Stimulated activated CD8-positive, alpha-beta memory T cell treated with anti-CD3 and anti-CD28 coated beads, Interleukin-15, amount 100 ng/mL, for 4 hours (primary cell): ENCODE results near the gene RABAC1.
"Not testable (repeated sequence)": the region's sequence is repeated elsewhere in the genome, so short reads cannot be mapped to it uniquely, and the experiment has no call there.

Source experiments
- DNase-seq, 2 donors: peaks; one replicate each; pipeline ENCODE4 v3.0.0-alpha.2; 2020; ENCODE audit warnings: low read depth in 2 of 2

The RABAC1 gene

DNA sequence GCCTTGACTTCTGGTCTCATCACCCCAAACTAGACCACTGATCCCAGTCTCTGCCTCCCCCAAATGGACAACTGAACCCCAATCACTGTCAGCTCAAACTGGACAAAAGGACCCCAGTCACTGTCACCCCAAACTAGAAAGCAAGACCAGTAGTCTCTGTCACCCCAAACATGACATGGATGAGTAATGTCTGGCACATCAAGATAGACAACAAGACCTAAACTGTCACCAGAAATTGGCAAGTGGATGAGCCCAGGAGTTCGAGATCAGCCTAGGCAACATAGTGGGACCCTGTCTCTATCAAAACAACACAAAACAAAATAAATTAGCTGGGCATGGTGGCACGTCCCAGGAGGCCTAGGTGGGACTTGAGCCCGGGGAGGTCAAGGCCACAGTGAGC lies 12.0 kb downstream of the RABAC1 start:
- no peak for DNase-seq

DNA sequence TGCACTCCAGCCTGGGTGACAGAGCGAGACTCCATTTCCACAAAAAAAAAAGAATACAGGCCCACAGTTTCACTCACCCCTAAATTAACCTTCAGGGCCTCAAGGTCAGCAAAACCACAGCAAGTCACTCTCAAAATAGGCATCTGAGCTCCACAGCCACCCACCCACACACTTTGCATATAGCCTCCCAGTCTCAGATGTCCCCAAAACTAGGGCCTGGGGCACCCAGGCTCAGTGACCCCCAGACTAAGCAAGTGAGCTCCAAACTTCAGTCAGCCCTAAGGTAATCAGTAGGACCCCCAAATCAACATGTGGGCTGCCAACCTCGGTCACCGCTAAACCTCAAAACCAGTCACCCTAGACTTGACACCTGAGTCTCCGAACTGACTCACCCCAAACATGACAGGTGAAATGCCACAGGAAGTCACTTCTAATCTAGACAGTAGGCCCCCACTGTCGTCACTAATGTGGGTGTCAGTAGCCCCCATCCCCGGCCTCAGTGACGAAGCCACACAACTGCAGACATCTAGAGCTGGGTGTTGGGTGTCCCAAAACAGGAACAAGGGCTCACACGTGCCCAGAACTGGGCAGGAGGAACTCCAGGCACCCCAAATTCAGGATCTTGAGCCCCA lies 13.9 kb downstream of the RABAC1 start:
- DNase-seq, result peak; percentile 79 to 89

DNA sequence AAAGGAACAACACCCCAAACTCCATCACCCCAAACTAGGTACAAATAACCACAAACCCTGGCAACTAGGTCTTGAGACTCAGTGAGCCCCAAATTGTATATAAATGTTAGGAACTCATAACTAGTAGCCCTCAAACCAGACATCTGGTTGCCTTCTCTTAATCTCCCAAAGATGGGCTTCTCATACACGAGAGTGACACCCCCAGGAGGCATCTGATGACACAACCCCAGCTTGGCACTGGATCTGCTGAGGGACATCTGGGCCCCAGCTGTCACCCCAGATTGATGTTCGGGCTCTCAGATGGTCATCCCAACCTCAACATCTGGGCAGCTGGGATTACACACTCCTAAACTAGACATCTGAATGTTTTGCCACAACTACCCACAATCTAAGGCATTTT lies 14.8 kb downstream of the RABAC1 start:
- no peak for DNase-seq

DNA sequence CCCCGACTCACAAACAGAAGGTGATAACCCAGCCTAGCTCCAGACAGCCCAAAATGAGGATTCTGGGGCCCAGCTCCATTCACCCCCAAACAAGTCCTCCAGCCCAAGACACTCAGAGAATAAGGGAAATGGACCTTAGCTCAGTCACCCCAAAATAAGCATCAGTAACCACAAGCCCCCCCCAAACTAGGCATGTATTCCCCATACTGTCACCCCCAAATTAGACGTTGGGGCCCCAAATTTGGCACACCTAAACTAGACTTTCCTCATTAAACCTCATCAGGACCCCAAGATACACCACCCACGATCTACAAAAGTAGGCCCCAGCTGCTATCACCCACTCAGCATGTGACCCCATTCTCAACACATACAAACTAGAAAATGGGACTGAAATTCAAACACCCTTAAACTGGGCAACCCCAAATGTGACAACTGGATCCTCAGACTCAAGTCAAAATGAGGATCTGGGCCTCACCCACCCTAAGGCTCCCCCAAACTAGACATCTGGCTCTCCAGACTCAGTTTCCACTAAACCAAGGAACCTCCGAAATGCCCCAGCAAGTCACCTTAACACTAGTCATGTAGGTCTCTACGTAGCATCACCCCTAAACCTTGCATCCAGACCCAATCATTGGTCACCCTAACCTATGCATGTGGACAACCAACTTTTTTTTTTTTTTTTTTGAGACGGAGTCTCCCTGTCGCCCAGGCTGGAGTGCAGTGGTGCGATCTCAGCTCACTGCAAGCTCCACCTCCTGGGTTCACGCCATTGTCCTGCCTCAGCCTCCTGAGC lies 17.5 kb downstream of the RABAC1 start:
- DNase-seq, result no peak

DNA sequence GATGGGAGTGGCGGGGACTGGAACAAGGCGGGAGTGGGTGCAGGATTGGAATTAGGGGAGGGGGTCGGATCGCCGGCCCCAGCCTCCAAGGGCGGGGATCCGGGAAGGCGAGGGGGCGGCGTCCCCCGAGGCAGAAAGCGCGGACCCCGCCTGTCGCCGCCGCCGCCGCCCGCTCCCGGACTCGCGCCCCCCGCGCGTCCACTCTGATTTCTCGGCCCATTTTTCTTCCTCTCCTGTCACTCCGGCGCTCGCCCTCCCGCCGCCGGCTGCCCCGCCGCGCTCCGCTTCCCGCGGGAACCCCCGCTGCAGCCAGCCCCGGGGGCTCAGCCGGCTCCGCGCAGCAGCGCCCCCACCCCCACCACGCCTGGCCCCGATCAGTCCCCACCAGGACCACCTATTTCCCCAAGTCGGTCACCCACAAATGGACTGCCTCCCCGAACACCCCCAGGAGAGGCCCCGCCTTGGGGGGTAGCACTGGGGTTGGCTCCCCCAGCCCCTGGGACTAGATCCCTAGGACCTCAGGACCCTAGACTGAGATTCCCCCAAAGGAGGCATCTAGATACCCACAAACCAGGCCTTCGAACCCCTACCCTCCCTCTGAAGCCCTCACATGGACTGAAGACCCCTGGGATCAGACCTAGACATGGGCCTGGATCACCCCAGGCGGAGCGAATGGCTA lies 18.3 kb downstream of the RABAC1 start:
- no peak for DNase-seq

DNA sequence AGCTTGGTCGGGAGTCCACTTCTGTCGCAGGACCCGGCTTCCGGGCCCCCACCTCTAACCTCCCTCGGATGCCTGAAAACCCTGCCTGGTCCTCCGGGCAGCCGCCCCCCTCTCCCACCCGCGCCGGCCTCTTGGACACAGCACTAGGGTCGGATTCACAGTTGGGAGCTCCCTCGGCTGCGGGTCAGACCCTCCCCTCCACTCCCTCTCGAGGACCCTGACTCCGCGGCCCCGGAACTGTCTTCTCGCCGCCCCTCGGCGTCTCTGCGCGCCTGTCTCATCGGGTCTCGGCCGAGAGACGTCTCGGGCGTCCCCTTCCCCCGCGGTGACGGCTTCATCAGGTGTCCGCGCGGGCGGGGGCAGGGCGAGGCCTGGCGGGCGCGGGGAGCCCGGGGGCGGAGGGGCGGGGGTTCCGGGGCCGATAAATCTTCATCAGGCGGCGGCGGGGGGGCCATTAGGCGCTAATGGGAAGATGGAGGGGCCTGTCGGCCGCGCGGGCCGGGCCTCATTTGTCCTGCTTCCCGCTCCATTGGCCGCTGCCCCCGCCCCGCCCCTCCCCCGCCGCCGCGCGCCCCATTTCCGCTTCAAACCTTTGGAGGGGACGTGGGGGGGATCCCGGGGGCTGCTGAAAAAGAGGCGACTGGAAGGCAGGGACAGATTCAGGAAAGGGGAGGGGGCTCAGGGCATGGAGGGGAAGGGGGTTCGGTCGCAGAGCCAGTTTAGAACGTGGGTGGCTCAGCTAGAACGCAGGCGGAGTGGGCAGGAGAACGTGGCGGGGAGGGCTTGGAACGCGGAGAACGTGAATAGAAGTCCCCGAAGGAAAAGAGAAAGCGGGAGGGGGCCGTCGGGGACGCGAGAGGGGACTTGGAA lies 19.0 kb downstream of the RABAC1 start:
- DNase-seq, result peak in 1 of 2 donors; percentile 35

DNA sequence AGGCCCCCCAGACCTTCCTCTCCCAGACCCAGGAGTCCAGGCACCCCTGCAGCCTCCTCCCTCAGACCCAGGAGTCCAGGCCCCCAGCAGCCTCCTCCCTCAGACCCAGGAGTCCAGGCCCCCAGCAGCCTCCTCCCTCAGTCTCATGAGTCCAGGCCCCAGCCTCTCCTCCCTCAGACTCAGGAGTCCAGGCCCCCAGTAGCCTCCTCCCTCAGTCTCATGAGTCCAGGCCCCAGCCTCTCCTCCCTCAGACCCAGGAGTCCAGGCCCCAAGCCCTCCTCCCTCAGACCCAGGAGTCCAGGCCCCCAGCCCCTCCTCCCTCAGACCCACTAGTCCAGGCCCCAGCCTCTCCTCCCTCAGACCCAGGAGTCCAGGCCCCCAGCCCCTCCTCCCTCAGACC lies 19.9 kb downstream of the RABAC1 start:
- DNase-seq, result not testable (repeated sequence)

DNA sequence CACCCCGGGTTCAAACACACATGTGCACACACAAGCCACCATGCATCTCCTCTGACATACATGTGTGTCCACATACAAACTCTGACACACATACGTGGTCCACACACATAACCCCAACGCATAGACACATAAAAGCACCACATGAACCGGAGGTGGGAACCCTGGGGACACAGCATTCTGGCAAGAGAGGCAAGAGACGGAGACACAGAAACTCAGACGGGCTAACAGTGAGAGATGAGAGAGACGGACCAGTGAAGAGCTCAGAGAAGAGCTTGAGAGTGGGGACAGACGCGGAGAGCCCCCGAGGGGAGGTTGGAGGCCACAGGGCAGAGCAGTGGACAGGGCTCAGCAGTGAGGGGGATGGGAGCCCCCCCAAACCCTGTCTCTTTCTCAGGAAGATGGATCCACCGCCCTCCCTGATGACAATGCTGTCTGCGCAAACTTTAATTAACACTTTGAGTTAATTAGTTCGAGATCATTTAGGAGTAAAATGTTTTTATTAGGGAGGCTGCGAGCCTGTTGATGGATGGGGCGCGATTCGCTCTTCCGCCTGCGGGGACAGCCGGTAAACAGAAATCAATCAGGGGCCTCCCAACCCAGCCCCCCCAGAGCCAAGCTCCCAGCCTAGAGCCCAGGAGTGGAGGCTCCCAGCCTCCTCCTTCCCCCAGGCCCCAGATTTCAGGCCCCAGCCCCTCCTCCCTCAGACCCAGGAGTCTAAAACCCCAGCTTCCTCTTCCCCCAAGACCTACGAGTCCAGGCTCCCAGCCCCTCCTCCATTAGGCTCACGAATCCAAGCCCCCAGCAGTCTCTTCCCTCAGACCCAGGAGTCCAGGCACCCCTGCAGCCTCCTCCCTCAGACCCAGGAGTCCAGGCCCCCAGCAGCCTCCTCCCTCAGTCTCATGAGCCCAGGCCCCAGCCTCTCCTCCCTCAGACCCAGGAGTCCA lies 21.3 kb downstream of the RABAC1 start:
- DNase-seq, result no peak

DNA sequence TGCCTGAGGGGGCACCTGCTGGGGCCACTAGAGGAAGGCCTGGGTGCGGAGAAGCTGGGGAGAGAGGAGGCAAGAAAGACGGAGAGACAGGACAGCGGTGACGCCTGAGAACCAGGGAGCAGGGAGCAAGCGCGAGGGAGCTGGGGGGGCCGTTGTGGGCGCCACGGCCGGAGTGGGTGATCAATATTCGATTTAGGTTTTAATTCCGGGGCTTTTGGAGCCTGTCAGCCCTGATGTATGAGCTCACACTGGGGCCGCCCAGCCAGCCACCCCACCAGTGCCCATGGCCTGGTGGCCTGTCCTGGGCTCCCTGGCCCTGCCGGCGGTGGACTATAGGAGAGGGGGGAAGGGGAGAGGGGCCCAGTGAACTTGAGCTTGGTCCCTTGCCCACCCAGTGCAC lies 22.2 kb downstream of the RABAC1 start:
- no peak for DNase-seq

DNA sequence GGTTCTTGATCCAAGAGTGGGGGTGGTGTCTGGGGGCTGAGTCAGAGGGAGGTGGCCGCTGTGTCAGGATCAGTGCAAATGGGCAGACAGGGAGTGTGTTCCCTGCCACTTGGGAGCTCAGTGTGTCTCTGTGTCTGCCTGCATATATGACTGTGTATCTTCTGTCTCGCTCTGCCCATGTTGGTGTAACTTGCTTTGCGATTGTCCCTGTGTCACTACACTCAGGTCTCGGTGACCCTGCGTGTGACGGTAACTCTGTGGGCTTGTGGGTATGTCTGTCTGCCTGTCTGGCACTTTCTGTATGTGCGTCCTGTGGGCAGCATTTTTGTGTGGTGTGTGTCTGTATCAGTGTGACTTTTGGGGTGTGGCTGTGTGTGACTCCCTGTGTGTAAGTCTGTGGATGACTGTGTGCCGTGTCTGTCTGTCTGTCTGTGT lies 22.7 kb downstream of the RABAC1 start:
- DNase-seq, result no peak

DNA sequence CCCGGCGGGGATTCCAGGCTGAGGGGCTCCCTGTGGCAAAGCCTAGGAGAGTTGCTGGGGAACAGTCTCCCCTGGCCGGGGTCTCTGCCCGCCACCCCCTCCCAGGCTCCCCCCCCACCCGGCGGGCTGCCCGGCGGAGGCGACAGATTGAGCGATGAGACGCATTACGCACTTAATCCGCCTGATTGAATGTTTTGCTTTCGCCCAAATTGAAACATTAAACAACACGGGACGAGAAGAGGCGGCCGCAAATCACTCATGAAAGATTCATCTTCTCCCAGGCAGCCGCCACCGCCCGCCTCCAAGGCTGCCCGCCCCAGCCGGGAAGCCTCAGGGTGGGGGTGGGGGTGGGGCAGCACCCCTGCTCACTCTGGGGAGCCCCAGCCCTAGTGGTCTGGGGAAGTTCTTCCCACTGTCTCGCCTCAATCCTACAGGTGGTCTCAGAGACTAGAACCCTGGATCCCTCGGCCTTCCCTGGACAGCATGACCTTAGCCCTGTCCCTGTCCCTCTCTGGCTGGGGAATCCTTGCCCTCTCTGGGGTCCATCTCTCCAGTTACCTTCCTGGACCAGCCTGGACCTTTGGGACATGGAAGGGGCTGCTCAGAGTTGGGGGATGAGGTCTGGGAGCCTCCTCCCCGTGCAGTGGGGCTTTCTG lies 23.2 kb downstream of the RABAC1 start:
- DNase-seq, result no peak

DNA sequence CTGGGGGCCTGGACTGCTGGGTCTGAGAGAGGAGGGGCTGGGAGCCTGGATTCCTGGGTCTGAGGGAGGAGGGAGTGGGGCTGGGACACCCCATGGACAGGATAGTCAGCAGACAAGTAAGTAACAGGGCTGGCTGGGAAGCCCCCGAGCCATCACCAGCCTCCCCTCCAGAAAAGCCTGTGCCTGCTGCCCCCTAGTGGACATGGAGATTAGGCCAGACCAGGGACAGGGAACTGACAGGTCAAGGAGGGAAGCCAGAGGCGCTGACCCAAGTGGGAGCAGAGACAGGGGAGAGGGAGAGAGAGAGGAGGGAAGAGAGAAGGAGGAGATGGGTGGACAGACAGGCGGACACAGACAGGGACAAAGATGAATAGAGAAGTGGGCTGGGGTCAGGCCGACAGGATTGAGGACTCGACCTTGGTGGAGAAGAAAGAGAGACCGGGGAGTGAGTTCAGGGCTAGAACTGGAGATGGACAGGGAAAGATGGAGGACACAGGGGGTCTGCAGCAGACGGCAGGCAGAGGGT lies 24.2 kb downstream of the RABAC1 start:
- peak in 1 of 2 donors; percentile 56 for DNase-seq

DNA sequence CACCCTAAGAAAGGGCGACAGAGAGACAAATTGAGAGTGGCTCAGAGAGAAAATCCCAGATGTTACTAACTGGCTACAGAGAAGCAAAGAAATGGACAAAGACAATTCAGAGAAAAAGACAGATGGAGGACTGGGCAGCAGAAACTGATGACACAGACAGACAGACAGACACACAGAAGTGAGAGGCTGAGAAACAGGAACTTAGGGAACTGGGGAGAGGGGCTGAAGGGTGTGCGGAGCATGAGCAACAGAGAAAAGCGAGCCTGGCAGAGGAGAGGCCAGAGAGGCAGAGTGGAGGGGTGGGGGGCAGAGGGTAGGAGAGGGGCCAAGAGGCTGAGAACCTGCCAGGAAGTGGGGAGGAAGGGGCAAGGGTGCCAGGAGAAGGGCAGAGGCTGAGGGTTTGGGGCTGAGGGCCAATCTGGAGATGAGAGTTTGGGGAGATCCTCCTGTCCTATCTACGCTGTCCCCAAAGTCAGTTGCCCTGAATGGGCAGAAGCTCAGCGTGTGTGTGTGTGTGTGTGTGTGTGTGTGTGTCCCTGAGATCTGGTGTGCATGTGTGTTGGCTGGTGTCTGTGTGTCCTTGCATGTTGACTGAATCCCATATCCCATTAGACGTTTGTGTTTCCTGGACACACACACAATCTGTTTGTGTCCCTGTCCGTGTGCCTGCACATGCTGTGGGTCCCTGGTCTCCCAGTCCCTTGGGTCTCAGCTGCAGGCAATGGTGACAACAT lies 25.3 kb downstream of the RABAC1 start:
- no peak for DNase-seq

DNA sequence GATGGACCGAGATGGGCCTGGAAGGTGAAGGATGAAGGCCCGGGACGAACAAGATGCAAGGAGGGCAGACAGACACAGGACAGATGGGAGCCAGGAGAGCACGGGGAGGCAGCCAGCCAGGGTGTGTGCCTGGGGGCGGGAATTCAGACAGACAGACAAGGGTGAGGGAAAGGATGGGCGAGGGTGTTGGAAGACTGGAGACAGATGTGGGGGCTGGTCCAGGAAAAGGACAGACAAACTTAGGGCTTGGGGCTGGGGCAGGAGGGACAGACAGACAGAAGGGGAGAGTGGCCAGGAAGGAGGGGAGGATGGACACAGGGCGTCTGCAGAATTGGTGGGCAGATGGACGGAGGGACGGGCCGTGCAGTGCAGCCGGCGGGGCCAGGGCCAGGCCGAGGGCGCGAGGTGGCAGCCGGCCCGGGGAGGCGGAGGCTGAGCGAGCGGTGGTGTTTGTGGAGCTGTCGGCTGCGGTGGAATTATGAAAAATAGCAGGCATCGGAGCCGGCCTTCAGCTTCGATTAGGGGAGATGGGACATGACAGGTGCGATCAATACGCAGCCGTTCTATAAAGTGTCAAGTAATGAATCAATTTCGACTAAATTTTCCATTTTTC lies 26.3 kb downstream of the RABAC1 start:
- DNase-seq, result no peak

DNA sequence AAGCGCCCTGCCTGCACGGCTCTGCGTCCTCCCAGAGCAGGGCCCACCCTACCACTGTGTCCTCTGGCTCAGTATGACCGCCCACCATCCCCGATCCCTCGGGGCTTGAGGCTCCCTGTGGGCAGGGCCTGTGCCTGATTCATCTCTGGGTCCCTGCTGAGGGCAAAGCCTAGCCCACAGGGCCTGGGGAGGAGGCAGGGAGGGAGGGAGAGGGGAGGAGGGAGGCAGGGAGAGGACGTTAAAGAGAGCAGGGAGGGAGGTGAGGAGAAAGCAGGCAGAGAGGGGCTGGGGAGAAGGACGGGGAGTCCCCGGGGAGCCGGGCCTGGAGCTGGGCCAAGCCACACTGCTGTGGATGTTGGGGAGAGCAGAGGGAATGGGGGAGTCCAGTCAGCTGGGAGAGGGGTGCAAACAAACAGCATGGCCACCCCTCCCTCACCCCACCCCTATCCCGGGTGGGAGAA lies 26.8 kb downstream of the RABAC1 start:
- no peak for DNase-seq

DNA sequence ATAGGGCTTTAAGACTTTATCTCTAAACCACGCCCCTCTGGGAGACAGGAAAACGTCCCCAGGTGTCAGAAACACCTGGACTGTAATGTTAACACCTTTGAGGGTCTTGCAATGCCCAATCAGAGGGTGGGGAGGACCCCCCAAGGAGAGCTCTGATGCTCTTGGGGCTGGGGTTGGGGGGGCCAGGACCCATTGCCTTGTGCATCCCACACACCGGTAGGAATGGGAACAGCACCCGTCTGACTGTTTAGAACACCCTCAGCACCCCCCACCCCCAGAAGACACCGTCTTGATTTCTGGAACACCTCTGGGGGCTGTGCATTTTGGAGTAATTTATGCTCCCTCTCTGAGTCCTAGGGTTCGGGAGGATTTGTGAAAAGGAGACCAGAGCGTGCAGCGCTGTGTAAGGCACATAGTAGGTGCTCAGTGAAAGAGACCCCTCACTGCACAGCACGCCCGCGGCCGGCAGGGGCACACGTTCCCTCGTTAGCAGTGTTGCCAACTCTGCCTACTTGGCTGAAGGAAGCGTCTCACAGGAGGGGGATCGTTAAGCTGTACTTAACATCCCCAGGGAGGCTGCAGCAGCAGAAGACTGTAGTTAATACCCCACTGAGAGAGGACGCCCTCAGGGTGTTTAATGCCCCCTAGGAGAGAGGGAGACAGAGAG lies 28.1 kb downstream of the RABAC1 start:
- DNase-seq, result no peak

DNA sequence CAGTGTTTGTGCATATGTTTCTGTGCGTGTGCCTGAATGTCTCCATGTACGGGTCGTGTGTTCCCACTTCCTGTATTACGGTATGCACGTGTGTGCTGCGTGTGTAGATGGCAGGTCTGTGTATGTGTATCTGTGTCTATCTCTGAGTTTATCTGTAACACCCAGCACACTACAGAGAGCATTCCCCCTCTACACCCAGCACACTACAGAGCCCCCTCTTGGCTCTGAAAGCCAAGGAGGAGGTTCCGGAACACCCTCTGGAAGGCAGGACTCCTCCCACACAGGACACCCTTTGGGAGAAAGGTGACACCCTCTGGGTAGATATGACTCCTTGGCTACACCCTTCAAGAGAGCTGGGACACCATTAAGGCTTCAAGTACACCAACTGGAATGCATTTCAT lies 28.8 kb downstream of the RABAC1 start:
- no peak for DNase-seq

DNA sequence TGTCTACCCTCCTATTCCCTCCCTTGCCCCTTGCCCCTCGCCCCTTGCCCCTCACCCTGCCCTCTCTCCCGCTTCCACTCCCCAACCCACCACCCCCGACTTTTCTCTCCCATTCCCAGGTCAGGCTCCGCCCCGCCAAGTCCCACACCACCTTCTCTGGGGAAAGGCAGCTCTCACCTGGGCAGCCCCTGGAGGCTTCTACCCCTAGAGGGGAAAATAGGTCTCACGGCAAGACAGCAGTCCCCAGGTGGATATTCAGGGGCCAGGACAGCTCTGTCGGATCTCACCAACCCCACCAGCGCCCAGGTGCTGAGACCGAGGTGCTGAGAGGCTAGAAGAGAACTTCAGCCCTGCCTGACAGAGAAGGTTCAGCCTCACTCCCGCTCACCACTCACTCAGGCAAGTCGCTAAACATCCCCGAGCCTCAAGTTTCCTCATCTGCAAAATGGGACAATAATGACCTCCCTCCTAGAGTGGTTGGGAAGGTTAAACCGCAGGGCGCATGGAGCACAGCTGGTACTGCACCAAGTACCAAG lies 29.5 kb downstream of the RABAC1 start:
- DNase-seq, result no peak
